Astrocyte (in vitro differentiated cells and primary cell): ENCODE measurements around the gene SETD1B. TPM values are rescaled to one million over a fixed set of nuclear protein-coding genes. Genes with fewer than 3 reads are reported as not detected.
"Not testable (repeated sequence)": the region's sequence is repeated elsewhere in the genome, so short reads cannot be mapped to it uniquely, and the experiment has no call there.

Experiments used
- DNase-seq: peaks from one replicate; pipeline ENCODE4 v3.0.0-alpha.2; 2010; ENCODE audit warnings: low read depth
- FAIRE-seq: peaks from 2 replicates; lab custom pipeline; 2011; peaks lifted over from hg19 to GRCh38; lab: Jason Lieb, UNC
- H2AFZ ChIP-seq: 2 replicates; pipeline ENCODE4 v1.6.0; 2012; ENCODE audit warnings: low read depth, low read length, inconsistent platforms
- H3K27ac ChIP-seq: 2 replicates; pipeline ENCODE4 v1.5.1; 2011; ENCODE audit warnings: low read depth, low read length, inconsistent platforms
- H3K27me3 ChIP-seq: 2 replicates; pipeline ENCODE4 v1.6.0; 2011; ENCODE audit warnings: low read length, inconsistent platforms; ENCODE audit not compliant: insufficient read depth
- H3K36me3 ChIP-seq: 2 replicates; pipeline ENCODE4 v1.5.1; 2011; ENCODE audit warnings: low read length, inconsistent platforms; ENCODE audit not compliant: insufficient read depth
- H3K4me1 ChIP-seq: 2 replicates; pipeline ENCODE4 v1.5.1; 2011; ENCODE audit warnings: low read length, inconsistent platforms; ENCODE audit not compliant: insufficient read depth
- H3K4me2 ChIP-seq: 2 replicates; pipeline ENCODE4 v1.6.0; 2012; ENCODE audit warnings: low read length, inconsistent platforms
- H3K4me3 ChIP-seq: 2 replicates; pipeline ENCODE4 v1.5.1; 2011; ENCODE audit warnings: low read depth, mild to moderate bottlenecking, low read length, inconsistent platforms; ENCODE audit not compliant: insufficient read depth
- H3K79me2 ChIP-seq: 2 replicates; pipeline ENCODE4 v1.6.0; 2012; ENCODE audit warnings: mild to moderate bottlenecking, low read length, inconsistent platforms; ENCODE audit not compliant: insufficient read depth
- H3K9ac ChIP-seq: 2 replicates; pipeline ENCODE4 v1.6.0; 2012; ENCODE audit warnings: mild to moderate bottlenecking, low read length, inconsistent platforms
- H3K9me3 ChIP-seq: 2 replicates; pipeline ENCODE4 v1.5.1; 2012; ENCODE audit warnings: low read depth, mild to moderate bottlenecking, low read length, inconsistent platforms; ENCODE audit not compliant: insufficient read depth
- H4K20me1 ChIP-seq: 2 replicates; pipeline ENCODE4 v1.6.0; 2012; ENCODE audit warnings: low read length, inconsistent platforms; ENCODE audit not compliant: insufficient read depth
- H3K27ac Mint-ChIP-seq: one replicate; pipeline ENCODE4 v1.8.0; 2021; ENCODE audit warnings: mild to moderate bottlenecking, mixed read lengths; ENCODE audit not compliant: unreplicated experiment
- H3K27me3 Mint-ChIP-seq: one replicate; pipeline ENCODE4 v1.8.0; 2021; ENCODE audit warnings: low read depth, mixed read lengths; ENCODE audit not compliant: unreplicated experiment
- H3K36me3 Mint-ChIP-seq: one replicate; pipeline ENCODE4 v1.8.0; 2021; ENCODE audit warnings: low read depth, mixed read lengths; ENCODE audit not compliant: unreplicated experiment
- H3K4me1 Mint-ChIP-seq: one replicate; pipeline ENCODE4 v1.8.0; 2021; ENCODE audit warnings: low read depth, mixed read lengths; ENCODE audit not compliant: unreplicated experiment
- H3K4me3 Mint-ChIP-seq: one replicate; pipeline ENCODE4 v1.8.0; 2021; ENCODE audit warnings: mild to moderate bottlenecking, moderate library complexity, mixed read lengths; ENCODE audit not compliant: unreplicated experiment
- H3K9me3 Mint-ChIP-seq: one replicate; pipeline ENCODE4 v1.8.0; 2021; ENCODE audit warnings: mild to moderate bottlenecking, mixed read lengths; ENCODE audit not compliant: unreplicated experiment
- CTCF ChIP-seq: IDR thresholded peaks from 2 replicates; pipeline ENCODE4 v1.5.1; 2011; ENCODE audit warnings: low read depth, mild to moderate bottlenecking, inconsistent platforms, low read length, moderate library complexity; ENCODE audit not compliant: insufficient read depth
- EZH2 ChIP-seq: IDR thresholded peaks from 2 replicates; pipeline ENCODE4 v1.6.1; 2012; ENCODE audit warnings: mild to moderate bottlenecking, low read length, inconsistent platforms; ENCODE audit not compliant: insufficient read depth
- total RNA-seq: library from RNA; stranded (reverse); gene quantifications from 2 replicates; pipeline ENCODE4 v1.2.1, GENCODE V29; 2021

Gene SETD1B
- total RNA-seq, 1 donor from 2014 or later, result 24.0 TPM

- Mint-ChIP-seq H3K27ac (no peak overlapping the region), H3K36me3 (no peaks in the 10 kb centered on the region), H3K4me1 (no peaks in the 10 kb centered on the region), H3K27me3 (peaks cover 5% of the 10 kb centered on the region), H3K4me3 (no peak overlapping the region), H3K9me3 (no peaks in the 10 kb centered on the region)
- Histone ChIP-seq H3K4me3 (no peak overlapping the region), H3K9me3 (no peaks in the 10 kb centered on the region), H3K27me3 (no peaks in the 10 kb centered on the region), H4K20me1 (no peaks in the 10 kb centered on the region), H3K27ac (no peak overlapping the region), H2AFZ (no peak overlapping the region), H3K79me2 (no peaks in the 10 kb centered on the region), H3K36me3 (no peaks in the 10 kb centered on the region), H3K9ac (no peak overlapping the region), H3K4me1 (no peaks in the 10 kb centered on the region), H3K4me2 (no peak overlapping the region)
- no peak for TF ChIP-seq EZH2
- TF ChIP-seq CTCF, result no peak
- FAIRE-seq (no peak), DNase-seq (no peak)
Observed at GRCh38 chr12:121849665-121850064, 45.9 kb downstream of the SETD1B start.

- not testable (repeated sequence) for H3K79me2 ChIP-seq, H3K9me3 ChIP-seq, H3K9ac ChIP-seq, H3K4me1 ChIP-seq, H3K27ac Mint-ChIP-seq, H4K20me1 ChIP-seq, DNase-seq, H3K36me3 Mint-ChIP-seq, H3K27me3 ChIP-seq, H3K4me1 Mint-ChIP-seq, FAIRE-seq, H3K4me3 ChIP-seq, H3K4me3 Mint-ChIP-seq, H3K27ac ChIP-seq, H3K36me3 ChIP-seq, H2AFZ ChIP-seq, H3K9me3 Mint-ChIP-seq, H3K4me2 ChIP-seq
- H3K27me3 Mint-ChIP-seq, result peaks cover 12% of the 10 kb centered on the region
Observed at GRCh38 chr12:121852392-121852791, 48.6 kb downstream of the SETD1B start.

- no peaks in the 10 kb centered on the region for H3K9me3 ChIP-seq
- no peak overlapping the region for H3K27ac ChIP-seq
- peak overlapping the region; percentile 26 for H3K27ac Mint-ChIP-seq
Observed at GRCh38 chr12:121857322-121858246, 53.8 kb downstream of the SETD1B start.

More at GRCh38 chr12:121857322-121858246, 53.8 kb downstream of the SETD1B start:
- Mint-ChIP-seq H3K9me3 (no peaks in the 10 kb centered on the region), H3K27me3 (peaks cover 12% of the 10 kb centered on the region), H3K4me1 (peaks cover 5% of the 10 kb centered on the region), H3K36me3 (no peaks in the 10 kb centered on the region), H3K4me3 (no peak overlapping the region)
- Histone ChIP-seq H3K4me1 (peaks cover 28% of the 10 kb centered on the region), H3K36me3 (no peaks in the 10 kb centered on the region), H3K9ac (no peak overlapping the region), H3K79me2 (no peaks in the 10 kb centered on the region), H4K20me1 (no peaks in the 10 kb centered on the region), H3K27me3 (no peaks in the 10 kb centered on the region), H2AFZ (no peak overlapping the region), H3K4me2 (no peak overlapping the region), H3K4me3 (no peak overlapping the region)
- TF ChIP-seq CTCF (no peak), EZH2 (no peak)
- FAIRE-seq, result no peak
- peak; percentile 10 for DNase-seq
